ENCODE measurements around the gene BCAS3.

DNA sequence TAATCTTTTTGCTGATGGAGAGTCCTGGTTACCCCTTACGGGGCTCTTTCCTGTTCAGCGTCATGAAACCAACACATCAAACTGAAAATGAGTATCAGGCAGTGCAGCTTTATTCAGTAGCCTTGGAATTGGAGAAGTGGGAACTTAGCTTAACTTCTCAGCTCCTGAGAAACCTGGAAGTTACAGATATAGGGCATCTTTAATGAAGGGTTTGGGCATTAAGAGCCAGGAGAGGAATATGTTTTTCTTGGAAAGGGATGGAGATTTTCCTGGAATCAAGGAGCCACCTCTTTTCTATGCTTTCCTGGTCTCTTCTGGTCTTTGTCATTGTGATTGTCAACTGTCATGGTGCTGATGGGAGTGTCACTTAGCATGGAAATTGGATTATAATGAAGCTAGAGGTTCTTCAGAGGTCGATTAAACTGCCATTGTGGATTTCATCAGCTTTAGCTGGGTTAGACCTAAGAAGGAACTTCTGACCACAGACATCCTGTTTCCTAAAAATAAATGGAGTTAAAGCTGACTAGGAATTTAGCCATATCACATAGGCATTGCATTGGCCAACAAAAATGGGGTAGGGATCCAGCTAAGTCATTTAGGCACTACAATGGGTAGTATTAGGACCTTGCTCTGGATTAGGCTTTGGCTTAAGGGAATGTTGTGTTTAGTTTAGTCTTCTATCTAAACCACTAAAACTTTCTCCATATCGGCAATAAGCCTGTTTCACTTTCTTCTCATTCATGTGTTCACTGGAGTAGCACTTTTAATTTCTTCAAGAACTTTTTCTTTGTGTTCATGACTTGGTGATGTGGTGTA is 186.4 kb downstream of the BCAS3 start:
- TF ChIP-seq CTCF (IDR thresholded peaks at IDR 0.05), result no peak
- no peak for TF ChIP-seq POLR2A (IDR thresholded peaks at IDR 0.05)

All from heart left ventricle (tissue), 13 donors.